GM19240 (cell line): ENCODE measurements around the gene MEGF11.

Experiments used
- DNase-seq: peaks from one replicate; pipeline ENCODE4 v3.0.0; 2011; ENCODE audit warnings: low spot score; ENCODE audit not compliant: insufficient read length

MEGF11 gene

DNA sequence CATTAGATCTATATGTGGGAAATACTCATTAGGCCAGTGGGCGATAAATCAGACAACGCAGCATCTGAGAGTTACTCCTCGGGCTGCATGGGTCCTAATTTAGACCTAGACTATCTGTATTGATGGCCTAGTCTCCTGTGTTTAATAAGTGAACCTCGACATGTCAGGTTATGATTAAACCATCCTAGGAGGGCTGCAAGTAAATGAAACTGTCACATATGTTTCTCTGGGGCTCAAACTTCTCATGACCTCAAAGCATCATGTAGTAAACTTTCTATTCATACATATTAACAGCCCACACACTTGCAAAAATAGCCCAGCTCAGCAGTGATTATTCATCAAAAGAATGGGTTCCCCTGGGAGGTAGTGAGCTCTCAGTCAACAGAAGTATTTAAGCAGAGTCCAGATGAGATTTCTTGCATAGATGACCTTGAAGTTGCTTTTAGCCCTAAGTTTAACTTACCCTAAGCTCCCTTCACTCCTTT lies 332.7 kb downstream of the MEGF11 start:
- no peak for DNase-seq

DNA sequence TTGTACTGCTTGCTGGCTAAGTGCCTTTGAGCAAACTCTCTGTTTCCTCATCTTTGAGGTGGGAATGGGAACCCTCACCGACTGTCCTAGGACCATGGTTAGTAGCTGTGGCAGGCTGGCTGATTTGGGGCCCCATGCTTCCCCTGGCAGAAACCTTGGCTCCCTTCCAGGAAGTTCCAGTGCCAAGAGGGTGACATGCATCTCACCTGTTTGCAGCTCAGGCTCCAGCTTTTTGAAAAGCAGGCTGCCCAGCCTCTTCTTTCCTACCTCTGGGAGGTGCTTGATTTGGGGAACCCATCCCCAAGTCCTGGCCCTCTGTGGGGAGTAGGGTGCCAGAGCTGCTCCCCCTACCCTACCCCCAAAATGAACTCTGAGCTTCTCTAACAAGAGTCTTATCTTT lies 333.4 kb downstream of the MEGF11 start:
- no peak for DNase-seq

DNA sequence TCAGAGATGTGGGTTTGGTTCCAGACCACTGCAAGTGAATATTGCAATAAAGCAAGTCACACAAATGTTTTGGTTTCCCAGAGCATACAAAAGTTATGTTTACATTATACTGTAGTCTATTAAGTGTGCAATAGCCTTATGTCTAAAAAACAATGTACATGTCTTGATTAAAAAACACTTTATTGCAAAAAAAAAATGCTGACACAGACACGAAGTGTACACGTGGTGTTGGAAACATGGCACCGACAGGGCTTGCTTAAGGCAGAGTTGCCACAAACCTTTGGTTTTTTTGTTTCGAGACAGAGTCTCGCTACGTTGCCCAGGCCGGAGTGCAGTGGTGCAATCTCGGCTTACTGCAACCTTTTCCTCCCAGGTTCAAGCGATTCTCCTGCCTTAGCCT lies 334.2 kb downstream of the MEGF11 start:
- no peak for DNase-seq

DNA sequence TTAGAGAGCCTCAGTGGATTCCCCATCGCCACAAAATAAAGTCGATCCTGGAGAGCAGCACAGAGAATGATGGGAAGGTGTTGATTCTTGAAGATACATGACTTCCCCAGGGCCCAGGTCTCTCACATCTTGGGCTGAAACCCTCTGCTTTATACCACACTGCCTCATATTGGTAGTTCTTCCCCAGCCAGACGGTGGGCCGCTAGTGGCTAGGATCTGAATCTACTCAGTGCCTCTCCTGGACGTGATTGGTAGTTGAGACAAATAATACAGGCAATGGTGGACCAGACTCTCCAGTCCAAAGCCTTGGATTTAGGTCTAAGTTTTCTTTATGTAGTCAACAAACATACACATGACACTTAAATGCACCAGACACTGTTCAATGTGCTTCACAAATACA lies 334.6 kb downstream of the MEGF11 start:
- DNase-seq, result no peak

DNA sequence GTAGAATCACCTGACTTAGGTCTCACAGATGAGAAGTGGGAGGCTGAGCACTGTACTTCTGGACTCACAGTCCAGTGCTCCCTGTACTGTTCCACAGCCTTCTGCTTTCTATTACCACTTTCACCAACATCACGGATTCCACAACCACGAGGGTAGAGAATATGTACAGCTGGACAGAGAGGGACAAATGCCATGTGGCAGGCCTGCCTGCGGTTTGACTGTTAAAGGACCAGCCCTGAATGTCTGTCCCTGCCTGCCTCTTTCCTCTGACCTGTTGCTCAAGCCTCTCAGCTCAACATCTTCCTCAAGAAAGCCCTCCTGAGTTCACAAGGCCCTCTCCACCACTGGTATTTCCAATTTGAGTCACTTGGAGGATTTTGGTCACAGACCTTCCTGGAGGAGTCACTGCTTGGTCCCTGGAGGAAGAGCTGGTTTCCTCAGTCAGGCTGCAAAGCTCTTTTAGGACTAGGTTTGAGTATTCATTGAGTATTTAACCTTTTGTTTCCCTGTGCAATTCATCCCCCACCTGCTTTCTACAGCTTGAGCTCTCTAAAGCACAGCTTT lies 335.1 kb downstream of the MEGF11 start:
- no peak for DNase-seq

DNA sequence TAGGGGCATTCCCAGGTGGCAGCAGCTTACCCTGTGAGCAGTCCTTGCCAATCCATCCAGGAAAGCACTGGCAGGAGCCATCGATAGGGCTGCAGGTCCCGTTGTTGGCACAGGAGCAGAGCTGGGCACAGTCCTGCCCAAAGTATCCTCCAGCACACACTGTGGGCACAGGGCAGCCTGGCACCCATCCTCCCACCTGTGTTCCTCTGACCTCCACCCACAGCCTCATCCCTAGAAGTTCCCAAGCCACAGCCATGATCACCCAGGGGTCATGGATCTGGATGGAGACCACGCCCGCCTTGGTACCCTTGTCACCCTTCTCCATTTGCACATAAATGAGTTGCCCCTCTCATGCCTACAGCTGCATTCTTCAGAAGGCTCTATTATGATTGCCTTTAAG lies 335.6 kb downstream of the MEGF11 start:
- DNase-seq, result no peak

DNA sequence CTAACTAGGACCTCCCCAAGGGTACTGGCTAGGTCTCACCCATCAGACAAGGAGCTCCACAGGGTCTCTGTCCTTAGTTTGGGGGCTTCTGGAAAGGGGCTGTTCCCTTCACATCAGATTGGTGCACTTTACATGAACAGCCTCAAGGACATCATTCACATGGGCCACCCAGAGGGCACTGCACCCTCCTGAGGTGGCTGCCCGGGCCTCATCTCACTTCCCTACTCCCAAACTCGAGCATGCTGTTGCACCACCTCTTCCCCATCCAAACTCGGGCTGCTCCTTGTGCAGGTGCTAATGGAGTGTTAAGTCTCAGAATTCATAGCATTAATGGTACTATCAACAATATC lies 336.2 kb downstream of the MEGF11 start:
- no peak for DNase-seq

DNA sequence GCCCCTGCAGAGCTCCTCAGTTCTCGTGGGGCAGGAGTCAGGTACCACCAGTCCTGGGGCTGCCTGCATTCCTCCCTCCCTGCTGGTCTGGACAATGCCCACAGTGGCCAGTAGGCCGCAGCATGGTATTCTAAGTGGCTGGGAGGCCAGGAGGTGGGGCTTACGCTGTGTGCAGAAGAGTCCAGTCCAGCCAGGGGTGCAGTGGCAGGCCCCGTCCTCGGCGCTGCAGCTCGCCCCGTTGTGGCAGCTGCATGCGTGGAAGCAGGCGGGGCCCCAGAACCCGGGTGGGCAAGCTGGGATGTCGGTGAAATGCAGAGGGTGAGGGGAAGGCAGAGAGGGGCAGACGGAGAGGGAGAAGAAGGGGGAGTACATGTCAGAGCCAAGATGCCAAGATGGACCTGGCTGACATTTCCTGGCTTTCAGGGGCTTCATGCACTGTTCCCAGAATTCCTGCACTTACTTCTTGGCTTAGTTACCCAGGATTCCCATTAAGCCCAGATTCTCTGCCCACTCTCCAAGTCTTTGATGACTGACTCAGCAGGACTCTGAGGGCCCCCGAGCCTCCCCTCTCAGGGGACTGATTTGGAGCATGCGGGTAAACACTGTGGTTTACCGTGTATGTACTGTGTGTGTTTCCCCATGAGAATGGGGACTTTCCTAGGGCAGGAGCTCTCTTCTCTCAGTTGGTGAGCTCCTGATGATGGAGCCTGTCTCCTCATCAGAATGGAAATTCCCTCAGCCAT lies 336.7 kb downstream of the MEGF11 start:
- DNase-seq, result no peak

DNA sequence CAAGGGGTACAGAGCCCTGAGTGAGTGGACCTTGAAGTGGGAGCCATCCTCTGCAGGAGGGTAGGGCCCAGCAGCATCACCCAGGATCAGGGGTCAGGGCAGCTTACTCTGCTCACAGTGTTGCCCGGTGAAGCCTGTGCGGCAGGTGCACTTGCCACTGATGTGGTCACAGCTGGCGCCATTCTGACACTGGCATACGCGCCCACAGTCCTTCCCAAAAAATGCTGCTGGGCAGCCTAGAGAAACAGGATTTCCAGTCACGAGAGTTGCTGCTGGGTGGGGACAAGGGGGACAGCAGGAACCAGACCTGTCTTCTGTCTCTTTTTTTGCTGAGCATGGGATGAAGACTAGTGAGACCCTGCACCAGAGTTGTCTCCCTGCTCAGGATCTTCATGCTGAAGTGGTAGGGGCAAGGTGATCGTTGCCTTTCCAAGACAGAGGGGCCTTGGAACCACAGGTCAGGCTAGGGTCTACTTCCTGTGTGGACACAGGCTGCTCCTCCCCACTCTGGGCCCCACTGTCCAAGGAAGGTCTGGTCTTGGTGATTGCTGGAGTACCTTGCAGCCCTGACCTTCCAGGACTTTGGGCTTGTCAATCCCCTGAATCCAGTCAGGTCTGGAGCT lies 337.4 kb downstream of the MEGF11 start:
- DNase-seq, result no peak

DNA sequence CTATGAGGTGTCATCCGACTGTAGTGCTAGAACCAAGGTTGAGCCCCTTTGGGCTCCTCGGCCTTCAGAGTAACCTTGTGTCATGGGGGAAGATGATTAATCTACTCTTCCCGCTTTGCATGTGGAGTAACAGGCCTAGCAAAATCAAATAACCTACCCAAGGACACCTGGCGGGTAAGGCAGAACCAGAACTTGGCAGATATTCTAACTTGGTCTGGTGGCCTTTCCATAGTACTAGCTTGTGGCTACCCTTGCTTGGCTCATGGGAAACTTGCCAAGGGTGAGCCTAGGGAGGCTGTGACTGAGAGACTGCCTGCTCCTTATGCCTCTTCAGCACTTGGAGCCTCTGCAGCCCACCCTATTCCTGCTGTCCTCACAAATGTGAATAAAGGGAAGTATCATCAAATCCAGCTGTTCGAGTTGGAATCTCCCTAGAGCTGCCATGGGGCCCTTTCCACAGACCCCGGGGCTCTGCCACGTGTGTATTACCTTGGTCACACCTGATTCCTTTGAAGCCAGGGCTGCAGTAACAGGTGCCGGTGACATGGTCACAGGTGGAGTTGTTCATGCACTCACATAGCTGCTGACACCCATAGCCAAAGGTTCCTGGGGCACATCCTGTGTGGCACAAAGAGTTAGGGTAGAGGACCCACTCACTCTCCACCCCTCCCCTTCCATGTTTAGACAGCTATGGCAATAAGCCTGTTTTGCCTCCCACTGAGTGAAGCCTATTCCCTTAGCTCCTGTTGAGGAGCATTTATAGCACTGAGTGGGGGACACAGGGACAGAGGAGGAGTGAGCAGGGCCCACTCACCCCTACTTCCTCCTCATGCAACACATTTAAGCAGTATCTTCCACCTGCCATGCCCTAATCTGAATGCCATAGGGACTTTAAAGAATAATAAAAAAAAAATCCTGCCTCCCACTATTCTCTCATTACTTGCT lies 338.3 kb downstream of the MEGF11 start:
- no peak for DNase-seq

DNA sequence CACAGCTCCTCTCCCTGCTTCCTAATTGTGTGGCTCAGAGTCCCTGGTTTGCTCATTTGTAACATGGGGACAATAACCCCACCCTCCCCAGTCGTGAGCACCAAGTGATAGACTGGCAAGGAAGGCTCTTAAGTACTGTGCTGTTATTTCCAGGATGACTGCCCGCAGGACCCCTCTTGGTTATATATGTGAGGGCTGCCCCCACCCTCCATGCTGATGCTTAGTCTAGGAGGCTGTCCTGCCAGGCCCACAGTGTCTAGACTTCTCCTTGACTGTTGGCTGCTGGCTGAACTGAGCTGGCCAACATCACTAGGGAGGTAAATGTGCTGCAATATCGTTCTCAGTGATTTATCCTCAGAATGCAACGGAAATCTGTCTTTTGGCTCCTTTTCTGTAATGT lies 339.2 kb downstream of the MEGF11 start:
- no peak for DNase-seq

DNA sequence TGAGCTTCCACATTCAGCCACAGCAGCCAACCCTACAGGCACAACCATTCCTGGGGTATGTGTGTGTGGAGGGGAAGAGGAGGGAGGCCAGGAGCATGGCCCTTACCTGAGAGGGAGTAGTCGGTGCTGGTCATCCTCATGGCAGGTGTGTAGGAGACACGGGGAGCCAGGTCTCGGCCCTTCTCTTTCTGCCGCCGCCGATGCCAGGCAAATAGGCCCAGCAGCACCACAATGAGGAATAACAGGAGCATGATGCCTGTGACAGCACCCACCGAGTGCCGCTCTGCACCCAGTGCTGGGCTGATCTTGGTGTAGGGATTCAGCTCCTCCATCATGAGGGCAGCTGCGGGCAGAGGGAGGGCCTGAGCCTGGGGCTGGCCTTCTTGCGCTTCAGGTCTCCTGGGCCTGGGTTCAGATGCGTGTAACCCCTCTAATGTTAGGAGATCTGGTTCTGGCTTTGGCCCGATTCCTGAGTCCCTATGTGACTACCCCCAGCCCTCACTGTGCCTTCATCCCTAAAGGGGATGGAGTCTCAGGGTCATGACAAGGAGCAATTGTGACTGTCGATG lies 339.8 kb downstream of the MEGF11 start:
- no peak for DNase-seq

DNA sequence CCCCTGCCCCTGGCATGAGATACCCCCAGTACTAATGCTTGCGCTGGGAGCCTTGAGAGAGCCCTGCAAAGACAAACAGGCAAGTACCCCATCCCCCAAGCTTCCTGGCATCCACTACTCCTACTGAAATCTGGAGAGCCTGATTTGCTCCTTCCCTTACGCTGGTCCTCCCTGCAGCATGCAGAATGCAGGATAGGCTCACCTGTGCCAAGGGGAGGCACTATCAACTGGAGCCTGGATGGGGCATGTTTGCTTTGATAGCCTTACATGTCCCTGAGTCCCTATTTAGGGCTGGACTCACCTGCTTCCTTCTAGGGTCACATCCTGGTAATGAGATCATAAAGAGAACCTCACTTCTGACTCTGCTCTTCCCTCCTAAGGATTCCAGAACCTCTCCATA lies 341.3 kb downstream of the MEGF11 start:
- no peak for DNase-seq

DNA sequence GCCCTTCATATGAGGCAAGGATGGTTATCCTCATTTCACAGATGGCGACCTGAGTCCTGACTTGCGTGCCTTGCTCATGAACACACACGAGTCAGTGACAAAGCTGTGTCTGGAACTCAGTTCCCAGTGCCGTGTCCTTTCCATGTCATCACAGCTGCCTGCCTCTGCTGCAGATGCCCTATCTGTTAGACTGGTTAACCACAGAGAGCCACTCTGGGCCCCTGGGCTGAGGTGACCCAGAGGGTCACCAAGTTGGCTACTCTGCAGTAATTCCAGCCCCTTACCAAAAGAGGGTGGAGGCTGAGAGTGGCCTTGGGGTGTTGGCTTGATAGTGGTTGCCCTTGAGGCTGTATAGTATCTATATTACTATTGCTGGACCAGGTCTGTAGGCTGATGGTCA lies 343.2 kb downstream of the MEGF11 start:
- no peak for DNase-seq

DNA sequence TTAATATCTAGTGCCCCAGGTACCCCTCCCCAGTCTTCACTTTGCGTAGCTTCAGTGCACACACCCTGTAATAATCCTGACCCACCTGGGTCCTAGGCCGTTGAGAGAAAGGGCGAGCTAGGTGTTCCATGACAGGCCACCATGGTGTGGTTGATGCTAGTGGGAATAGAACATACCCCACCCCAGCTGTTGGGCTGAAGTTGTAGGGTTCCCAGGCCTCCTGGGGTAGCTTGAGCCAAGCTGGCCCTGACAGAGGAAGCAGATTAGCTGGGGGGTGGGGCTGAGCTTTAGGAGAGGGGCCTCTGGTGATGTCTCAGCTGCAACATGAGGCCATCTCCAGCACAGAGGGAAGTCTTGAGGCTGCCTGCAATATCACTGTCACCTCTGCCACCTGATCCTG lies 343.7 kb downstream of the MEGF11 start:
- no peak for DNase-seq

DNA sequence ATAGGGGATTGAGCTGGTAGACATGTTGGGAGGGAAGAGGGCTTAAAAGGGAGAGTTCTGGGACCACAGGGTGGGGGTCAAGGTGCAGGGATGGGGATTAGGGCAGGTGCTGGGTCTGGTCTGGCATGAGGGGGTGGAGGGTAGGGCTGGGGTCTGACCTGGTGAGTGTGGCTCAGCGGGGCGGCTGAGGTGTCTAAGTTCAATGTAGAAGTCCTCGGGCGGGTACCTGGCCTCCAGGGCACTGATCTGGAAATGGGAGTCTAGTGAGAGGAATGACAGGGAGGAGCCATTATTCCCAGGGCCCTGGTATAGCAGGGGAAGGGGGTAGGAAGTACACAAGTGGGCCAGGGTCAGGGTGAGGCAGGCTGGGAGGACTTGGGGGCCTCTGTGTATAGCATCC lies 344.7 kb downstream of the MEGF11 start:
- DNase-seq, result no peak

DNA sequence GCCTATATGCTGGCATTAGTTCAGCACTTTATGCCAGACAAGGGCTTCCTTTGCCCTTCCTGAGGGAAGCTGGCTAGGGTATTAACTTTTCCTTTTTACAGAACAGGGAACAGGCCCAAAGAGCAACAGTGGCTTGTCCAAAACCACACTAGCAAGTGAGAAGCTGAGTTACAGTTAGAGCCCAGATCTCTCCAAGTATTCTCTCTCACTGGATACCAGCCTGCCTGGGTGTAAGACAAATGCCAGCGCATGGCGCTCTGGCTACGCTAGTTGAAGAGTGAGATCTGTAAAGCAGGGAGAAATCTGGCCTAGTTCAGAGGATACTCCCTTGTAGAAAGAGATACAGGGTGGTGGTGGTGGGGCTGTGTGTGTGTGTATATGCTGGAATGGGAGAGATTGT lies 345.9 kb downstream of the MEGF11 start:
- DNase-seq, result no peak

DNA sequence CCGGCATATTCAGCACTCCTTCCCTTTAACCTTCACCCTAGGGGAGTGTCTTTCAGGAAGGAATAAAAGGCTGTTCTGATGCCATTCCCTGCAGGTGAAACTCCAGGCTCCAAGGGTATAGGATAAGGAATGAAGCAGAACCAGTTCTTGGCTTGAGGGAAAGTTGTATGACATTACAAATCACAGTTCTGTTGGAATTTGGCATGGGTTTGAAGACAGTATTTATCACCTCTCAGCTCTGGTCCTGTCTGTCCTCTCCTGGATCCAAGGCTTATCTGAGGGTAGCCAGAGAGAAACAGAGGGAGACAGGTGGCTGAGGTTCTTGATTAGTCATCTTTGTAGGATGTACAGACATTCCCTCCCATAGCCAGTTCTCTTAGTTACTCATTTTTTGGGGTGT lies 347.2 kb downstream of the MEGF11 start:
- DNase-seq, result no peak

DNA sequence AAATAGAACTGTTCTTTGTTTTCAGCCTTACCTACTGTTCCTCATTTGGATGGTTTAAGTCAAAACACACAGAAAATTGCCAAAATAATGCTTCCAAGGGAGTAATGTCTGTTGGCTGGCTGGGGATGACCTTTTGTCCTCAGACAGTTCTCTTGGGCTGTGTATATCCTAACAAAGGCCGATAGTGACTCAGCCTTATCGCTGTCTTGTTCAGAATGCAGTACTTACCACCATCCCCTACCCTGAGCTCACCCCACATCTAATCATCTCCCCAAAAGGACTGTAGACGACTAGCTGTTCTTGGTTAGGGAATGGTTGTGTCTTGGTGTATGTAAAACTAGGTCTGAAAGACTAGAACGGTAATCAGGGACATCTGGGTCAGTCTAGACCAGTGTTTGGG lies 349.2 kb downstream of the MEGF11 start:
- DNase-seq, result no peak

DNA sequence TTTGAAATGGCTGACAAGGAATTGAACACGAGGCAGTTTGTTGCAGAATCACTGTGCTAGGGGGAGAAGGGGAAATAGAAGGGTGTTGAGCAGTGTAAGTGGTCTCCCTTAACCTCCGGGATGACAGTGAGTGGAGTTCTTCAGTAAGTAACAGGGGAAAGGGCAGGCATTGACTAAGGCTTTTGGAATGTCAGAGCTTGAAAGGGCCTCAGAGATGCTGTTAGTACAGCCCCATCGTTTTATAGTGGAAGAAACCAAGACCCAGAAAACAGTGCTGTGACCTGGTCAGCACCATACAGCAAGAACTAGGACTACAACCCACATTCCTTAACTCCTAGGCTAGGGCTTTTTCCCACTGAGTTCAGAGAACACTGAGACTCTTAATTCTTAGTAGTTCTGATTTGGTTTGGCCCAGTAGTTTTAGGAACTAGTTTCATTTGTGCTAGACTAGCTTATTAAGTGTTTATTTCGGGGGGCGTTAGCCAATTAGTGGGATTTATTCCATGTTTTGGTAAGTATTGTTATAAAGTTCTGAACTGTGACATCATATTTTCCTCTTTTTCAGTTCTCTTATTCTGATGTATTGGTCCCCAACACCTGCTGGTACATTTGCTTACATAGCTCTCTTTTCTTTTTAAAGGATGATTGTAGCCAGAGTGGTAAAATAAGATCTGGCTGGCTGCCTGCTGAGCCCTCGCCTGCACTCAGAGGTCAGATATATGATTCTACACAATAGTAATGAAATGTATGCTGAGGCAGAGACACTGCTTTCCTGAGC lies 350.1 kb downstream of the MEGF11 start:
- DNase-seq, result no peak

DNA sequence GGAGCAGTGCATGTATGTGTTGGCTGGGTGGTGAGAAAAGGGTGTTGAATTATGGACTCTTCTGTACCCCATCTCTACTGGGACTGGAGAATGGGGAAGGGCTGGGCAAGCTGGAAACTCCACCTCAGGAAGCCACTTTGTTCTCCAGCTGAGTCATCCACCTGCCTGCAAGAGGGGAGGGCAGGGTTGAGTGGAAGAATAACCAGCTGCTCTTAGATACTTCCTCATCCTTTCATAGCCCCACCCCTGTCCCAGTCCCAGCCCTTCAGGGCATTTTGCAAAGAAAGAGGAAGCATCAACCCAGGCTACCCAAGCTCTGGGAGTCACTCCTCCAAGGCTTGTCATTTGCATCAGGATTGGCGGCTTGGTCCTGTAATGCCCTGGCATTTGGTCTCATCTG lies 351.2 kb downstream of the MEGF11 start:
- DNase-seq, result no peak
